HL-60 (cell line): ENCODE data around the gene CLCC1.

Source experiments
- DNase-seq, 2 experiments: peaks; one replicate each; pipeline ENCODE4 v3.0.0-alpha.2; 2010 to 2020; ENCODE audit warnings: low read depth in 1 of 2, low spot score in 1 of 2
- H3K27ac ChIP-seq: fragments of 250-450 bp; sonication (Bioruptor Pico); replicated peaks from 2 replicates; pipeline ENCODE4 v1.5.1; 2020; ENCODE audit warnings: mild to moderate bottlenecking, moderate library complexity
- H3K27me3 ChIP-seq: fragments of 250-450 bp; sonication (Bioruptor Pico); 2 replicates; pipeline ENCODE4 v1.5.1; 2021; ENCODE audit warnings: mild to moderate bottlenecking, moderate library complexity; ENCODE audit not compliant: insufficient read depth, poor library complexity, severe bottlenecking
- H3K4me3 ChIP-seq: replicated peaks from 2 replicates; pipeline ENCODE4 v1.5.1; 2011; ENCODE audit warnings: mild to moderate bottlenecking, control low read depth, low read length; ENCODE audit not compliant: insufficient read depth
- CTCF ChIP-seq: IDR thresholded peaks from one replicate; pipeline ENCODE4 v1.5.1; 2011; ENCODE audit warnings: low read length, control low read depth, inconsistent platforms; ENCODE audit not compliant: insufficient read depth
- GABPA ChIP-seq: IDR thresholded peaks from 2 replicates; pipeline ENCODE4 v1.6.1; 2012; ENCODE audit warnings: low read depth
- POLR2AphosphoS5 ChIP-seq: IDR thresholded peaks from 2 replicates; pipeline ENCODE4 v1.6.1; 2012; ENCODE audit warnings: low read depth
- SPI1 ChIP-seq: IDR thresholded peaks from 2 replicates; pipeline ENCODE4 v1.6.1; 2012; ENCODE audit warnings: low read depth, mild to moderate bottlenecking, borderline replicate concordance
- TF ChIP-seq, protein P1 (sequence below): IDR thresholded peaks from 2 replicates; pipeline ENCODE4 v1.6.1; 2012; ENCODE audit warnings: low read depth; ENCODE audit not compliant: insufficient replicate concordance

Gene CLCC1

DNA sequence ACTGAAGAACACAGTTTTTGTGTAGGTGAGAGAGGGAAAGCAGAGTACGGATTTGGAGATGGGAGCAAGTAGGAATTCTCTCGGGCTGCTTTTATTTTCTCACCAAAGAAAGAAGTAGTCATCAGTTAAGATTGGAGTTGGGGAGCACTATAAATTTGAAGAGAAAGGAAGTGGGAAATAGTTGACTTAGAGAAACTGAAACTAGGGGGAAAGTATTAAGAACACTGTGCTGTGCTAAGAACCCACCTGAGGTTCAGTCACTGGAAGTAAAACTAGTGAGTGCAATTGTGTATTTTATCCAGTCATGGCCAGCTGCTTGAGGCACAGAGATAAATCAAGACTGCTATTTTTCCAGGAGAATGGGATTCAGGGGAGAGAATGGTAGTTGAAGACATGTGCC, 37.4 kb downstream of the CLCC1 start:
- no peak overlapping the region for H3K27ac ChIP-seq
- TF ChIP-seq SPI1 (no peak), GABPA (no peak), POLR2AphosphoS5 (no peak), CTCF (no peak)
- TF ChIP-seq, protein P1, sequence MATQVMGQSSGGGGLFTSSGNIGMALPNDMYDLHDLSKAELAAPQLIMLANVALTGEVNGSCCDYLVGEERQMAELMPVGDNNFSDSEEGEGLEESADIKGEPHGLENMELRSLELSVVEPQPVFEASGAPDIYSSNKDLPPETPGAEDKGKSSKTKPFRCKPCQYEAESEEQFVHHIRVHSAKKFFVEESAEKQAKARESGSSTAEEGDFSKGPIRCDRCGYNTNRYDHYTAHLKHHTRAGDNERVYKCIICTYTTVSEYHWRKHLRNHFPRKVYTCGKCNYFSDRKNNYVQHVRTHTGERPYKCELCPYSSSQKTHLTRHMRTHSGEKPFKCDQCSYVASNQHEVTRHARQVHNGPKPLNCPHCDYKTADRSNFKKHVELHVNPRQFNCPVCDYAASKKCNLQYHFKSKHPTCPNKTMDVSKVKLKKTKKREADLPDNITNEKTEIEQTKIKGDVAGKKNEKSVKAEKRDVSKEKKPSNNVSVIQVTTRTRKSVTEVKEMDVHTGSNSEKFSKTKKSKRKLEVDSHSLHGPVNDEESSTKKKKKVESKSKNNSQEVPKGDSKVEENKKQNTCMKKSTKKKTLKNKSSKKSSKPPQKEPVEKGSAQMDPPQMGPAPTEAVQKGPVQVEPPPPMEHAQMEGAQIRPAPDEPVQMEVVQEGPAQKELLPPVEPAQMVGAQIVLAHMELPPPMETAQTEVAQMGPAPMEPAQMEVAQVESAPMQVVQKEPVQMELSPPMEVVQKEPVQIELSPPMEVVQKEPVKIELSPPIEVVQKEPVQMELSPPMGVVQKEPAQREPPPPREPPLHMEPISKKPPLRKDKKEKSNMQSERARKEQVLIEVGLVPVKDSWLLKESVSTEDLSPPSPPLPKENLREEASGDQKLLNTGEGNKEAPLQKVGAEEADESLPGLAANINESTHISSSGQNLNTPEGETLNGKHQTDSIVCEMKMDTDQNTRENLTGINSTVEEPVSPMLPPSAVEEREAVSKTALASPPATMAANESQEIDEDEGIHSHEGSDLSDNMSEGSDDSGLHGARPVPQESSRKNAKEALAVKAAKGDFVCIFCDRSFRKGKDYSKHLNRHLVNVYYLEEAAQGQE: no peak
- H3K4me3 ChIP-seq: no peak overlapping the region
- no peak for DNase-seq
- no peaks in the 10 kb centered on the region for H3K27me3 ChIP-seq

DNA sequence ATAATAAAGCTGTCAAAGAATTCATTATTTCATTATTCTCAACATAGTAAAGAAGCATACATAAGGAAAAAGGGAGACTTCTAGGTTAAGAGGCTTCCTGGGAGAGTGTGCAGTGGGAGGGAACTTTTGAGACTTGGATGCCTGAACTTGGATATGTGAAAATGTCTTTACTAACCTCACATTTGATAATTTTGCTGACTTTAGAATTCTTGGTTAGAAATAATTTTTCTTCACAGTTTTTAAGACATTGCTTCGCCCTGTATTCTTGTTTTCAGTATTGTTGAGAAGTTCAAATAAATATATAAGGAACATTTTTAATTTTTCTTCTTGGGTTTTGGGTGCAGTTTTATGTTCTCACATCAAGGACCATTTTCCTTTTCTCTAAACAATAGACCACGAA, 46.5 kb downstream of the CLCC1 start:
- Histone ChIP-seq H3K27me3 (no peaks in the 10 kb centered on the region), H3K4me3 (no peak overlapping the region), H3K27ac (no peak overlapping the region)
- TF ChIP-seq POLR2AphosphoS5 (no peak), SPI1 (no peak), CTCF (no peak), GABPA (no peak)
- TF ChIP-seq, protein P1: no peak
- no peak for DNase-seq
